Measurements from ENCODE around the gene INTS6. TPM values are rescaled to one million over a fixed set of nuclear protein-coding genes. Genes with fewer than 3 reads are reported as not detected.

INTS6 gene
- total RNA-seq, 1 donor from 2014 or later, result 49.8 TPM

DNA sequence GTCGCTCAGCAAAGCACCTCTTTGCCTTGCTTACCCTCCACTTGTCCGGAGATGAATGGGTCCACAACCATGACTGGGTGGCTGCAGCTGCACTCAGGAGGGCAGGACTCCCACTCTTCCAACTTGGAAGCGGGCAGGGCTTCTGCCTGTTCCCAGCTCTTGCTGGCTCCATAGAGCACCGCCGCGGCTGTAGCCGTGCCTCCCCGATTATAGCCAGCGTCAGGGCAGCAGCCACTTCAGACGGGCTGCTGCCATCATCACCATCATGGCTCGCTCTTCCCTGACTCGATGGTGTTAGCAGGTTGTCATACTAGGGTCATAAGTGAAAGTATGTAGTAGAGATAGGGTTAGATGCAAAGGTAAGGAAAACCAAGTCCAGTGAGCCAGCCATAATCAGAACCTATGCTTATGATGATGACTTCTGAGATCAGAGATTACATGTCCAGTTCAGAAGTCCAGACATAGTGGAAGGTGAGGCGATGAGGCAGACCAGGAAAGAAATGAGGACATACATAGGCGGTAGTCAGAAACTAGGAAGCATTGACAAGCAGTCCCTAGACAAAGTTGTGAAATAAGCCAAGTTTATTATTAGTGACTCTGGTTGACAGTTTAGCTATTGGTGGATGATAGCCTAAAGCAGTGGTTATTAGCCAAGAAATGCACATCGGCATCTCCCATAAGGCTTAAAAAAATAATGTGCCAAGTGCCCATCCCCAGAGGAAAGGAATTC is 4.4 kb upstream of the INTS6 start:
- DNase-seq (ENCODE audit: low spot score), result no peak
- intact Hi-C loops (cut with DNase I), result no loop called here
- ATAC-seq, result no peak

DNA sequence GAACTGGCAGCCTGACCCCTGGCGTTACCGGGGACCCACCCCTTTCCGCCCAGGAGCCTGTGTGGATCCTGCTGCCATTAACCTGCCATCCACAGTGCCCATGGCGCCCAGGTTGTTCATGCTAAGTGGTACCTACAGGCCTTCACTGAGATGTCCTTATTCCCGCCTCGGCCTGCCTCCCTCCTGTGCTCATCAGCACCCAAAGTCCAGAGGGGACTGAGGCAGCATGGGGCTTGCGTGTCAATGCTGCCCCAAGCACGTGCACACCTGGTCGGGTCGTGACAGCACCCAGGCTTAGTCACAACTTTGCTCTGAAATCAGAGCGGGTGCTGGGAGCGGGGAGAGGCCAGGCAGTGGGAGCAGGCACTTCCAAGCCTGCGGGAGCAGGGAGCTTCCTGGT is 3.7 kb upstream of the INTS6 start:
- no peak for DNase-seq (ENCODE audit: low spot score)
- ATAC-seq, result no peak
- intact Hi-C loops (cut with DNase I), result no loop called here

DNA sequence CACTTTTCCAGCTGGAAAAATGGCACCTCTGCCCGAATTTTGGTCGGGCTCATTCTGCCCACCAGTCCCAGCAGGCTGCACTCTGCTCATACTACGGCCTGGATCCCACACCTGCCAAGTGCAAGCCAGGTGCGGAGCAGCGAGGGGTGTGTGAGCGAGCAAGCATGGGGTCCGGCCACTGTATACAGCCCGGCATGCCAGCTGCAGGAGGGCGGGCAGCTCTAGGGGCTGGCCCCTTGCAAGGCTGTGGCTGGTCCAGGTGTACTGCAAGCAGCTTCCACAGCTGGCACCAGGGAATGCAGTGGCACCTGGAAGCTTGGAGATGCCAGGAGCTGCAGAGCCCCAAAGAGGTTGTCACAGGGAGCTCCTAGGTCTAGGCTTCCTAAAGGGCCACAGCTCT is 2.7 kb upstream of the INTS6 start:
- intact Hi-C loops (cut with DNase I), result no loop called here
- DNase-seq (ENCODE audit: low spot score) (no peak), ATAC-seq (no peak)

DNA sequence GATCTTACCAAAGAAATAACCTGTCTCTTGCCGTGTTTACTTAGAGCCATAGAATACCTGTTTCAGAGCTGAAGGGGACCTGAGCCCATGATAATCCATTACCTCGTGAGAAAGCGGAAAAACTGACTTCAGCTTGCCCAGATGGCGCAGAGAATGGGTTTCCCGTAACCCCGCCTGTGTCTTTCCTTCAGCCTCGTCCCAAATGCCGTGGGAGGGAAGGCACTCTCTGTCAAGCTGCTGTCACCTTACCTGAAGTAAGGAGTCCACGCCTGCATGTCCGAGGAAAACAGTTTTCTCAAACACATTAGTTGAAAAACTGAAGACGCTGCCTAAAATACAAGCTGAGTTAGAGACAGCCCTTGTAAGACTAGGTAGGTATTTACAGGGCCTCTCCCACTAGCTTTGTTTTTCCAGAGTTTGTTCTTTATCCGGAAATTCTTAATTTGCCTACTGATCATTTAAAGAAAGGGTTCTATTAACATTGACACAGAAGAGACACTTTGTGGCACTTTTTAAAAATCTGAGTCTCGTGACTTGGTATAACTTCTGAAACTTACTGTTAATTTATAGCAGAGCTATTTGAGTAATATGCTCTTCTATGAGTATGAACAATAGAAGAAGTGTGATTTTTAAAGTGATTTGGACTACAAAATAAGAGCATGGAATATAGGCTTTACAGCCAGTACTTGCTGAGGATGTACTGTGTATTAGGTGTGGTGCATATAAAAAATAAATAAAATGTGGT is 1.3 kb upstream of the INTS6 start:
- ATAC-seq, result no peak
- intact Hi-C loops (cut with DNase I), result loop anchor here (5.0 kb wide), 1 partner anchor 278 kb away; no protein-coding TSS in a partner anchor
- DNase-seq (ENCODE audit: low spot score), result peak; percentile 62

DNA sequence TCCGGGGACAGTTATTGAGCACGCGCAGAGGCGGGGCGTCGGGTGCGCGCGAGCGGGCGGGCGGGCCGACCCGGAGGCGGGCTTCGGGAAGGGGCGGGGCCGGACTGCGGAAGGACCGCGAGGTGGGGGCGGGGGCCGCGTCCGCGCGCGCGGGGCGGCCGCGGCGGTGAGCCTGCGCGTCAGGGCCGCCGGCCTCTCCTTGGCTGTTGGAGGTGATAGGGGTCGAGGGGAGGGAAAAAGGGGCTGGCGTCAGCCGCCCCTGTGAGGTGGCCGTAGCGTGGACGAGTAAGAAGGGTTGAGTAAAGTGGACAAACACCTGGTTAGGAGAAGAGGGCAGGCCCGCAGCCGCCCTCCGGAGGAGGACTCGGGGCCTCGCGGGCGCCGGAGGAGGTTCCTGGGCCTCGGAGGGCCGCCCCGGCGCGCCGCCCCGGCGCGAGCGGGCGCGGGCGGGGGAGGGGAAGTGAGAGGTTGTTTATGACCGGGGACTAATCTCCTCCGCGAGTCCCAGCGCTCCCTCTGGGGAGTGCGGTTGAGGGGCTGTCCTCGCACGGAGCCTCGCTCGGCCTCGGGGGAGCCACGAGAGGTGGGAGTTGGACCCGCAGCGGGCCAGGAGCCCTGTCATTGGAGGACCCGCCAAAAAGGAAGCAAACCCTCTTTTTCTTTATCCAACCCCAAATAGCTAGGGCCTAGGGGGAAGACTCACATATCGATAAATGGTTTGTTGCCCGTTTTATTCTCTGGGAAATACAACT is 547 bp upstream of the INTS6 start:
- intact Hi-C loops (cut with DNase I), result loop anchor here (5.0 kb wide), 1 partner anchor 279 kb away; no protein-coding TSS in a partner anchor
- DNase-seq (ENCODE audit: low spot score) (peak; percentile 99), ATAC-seq (peak; percentile 54)

DNA sequence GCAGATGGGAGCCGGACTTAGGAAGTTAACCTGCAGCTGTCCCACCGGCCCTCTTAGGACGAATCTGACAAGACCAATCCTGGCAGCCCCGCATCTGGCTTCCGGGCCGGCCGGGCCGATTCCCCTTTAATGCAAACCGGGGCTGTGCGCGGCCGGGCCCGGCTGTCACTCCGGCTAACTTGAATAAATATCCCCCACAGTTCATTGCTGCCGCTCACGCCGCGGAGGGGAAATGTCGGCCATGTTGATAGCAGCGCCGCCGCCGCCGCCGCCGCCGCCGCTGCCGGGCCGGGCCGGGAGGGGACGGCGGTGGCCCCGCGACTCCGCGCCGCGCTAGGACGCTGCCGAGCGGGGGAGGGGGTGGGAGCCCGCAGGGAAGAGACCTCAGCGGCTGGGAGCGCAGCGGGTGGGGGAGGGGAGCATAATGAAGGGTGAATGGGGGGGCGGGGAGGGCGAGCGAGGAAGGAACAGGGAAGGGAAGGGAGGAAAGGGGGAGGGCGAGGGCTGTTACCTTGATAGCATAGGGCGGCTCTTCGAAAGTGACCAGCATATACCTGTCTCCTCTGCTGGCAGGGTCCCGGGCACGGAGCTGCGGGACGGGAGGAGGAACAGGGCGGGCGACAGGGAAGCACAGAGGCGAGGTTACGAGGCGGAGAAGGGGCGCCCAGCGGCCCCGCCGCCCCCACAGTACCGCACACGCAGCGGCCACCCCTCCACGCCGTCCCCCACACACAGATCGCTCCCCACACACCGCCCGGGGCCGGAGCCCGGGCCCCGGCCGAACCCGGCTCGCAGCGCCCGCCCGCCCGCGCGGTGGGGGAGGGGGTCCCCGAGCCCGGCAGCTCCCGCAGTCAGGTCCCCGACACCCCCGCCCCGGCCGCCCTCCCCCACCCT is 1.1 kb downstream of the INTS6 start:
- no peak for ATAC-seq
- DNase-seq (ENCODE audit: low spot score), result peak; percentile 84
- intact Hi-C loops (cut with DNase I), result loop anchor here (5.0 kb wide), 1 partner anchor 281 kb away; no protein-coding TSS in a partner anchor

DNA sequence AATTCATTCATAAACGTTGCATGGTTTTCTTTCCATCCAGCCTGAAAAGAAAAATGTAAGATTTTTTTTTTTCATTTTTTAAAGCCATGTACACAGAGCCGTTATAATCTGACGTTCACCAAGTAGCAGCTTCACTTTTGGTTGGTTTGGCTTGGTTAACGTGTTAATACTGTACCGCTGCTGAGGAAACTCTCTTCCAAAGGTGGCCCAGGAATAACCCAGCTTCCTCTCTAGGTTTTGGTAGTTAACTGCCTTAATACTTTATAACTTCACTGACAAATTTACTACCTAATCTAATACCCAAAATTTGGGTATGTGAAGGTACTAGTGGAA is 1.7 kb downstream of the INTS6 start:
- no peak for ATAC-seq
- no peak for DNase-seq (ENCODE audit: low spot score)
- intact Hi-C loops (cut with DNase I), result loop anchor here (5.0 kb wide), 1 partner anchor 281 kb away; no protein-coding TSS in a partner anchor

DNA sequence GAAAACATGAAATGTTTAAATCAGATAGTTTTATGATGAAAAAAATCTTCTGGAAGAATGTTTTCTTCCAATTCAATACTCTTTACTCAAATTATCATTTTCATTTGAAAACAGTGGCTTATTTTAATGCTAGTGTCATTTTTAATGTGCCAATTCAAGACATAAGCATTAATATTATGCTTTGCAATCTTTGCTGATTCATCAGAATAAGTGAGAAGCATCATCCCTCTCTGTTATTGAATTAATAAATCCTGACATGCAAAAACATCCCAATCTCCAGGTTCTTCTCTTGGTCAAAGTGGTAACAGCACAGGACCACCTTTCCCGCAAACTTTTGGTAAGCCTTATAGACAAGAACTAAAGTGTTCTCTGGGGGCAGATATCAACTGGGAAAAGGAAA is 3.8 kb downstream of the INTS6 start:
- DNase-seq (ENCODE audit: low spot score) (no peak), ATAC-seq (no peak)
- intact Hi-C loops (cut with DNase I), result no loop called here

DNA sequence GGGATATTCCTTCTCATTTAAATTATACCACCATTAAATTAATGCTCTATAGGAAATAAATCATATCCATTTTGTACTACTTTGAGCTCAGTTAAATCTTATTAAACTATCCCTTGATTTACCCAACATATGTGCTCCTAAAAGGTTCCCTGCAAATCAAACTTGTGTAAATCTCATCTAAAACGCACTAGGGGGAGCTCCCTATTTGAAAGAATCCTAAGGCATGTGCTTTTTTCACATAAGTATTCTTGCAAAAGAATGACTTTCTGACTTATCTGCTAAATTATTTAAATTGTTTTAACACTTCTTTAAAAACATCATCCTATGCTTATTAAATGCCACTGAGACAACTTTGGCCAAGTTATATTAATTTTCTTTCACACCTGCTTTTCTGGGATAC is 7.9 kb downstream of the INTS6 start:
- DNase-seq (ENCODE audit: low spot score) (no peak), ATAC-seq (no peak)
- intact Hi-C loops (cut with DNase I), result no loop called here

DNA sequence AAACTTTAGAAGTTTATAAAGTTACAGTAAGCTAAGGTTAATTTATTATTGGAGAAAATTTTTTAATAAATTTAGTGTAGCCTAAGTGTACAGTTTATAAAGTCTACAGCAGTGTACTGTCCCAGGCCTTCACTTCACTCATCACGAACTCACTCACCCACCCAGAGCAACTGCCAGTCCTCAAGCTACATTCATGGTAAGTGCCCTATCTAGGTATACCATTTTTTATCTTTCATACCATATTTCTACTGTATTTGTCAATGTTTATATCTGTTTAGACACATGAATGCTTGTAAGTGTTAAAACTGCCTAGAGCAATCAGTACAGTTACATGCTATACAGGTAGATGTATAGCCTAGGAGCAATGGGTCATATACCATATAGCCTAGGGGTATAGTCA is 12.5 kb downstream of the INTS6 start:
- DNase-seq (ENCODE audit: low spot score), result no peak
- intact Hi-C loops (cut with DNase I), result no loop called here
- no peak for ATAC-seq

DNA sequence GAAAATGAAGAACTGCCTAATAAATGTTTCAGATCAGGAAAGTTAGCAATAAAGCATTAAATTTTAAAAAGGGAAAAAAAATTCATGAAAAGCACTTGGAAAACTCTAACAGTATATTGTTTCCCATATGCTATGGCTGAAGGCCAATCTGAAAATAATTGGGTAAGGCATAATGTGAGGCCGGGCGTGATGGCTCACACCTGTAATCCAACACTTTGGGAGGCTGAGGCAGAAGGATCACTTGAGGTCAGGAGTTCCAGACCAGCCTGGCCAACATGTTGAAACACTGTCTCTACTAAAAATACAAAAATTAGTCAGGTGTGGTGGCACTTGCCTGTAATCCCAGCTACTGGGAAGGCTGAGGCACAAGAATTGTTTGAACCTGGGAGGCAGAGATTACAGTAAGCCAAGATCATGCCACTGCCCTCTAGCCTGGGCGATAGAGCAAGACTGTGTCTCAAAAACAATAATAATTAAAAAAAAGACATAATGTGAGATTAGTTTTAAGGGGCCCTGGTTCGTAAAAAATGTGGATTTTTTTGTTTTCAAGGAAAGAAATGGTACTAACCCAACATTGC is 15.2 kb downstream of the INTS6 start:
- ATAC-seq (no peak), DNase-seq (ENCODE audit: low spot score) (no peak)
- intact Hi-C loops (cut with DNase I), result no loop called here

DNA sequence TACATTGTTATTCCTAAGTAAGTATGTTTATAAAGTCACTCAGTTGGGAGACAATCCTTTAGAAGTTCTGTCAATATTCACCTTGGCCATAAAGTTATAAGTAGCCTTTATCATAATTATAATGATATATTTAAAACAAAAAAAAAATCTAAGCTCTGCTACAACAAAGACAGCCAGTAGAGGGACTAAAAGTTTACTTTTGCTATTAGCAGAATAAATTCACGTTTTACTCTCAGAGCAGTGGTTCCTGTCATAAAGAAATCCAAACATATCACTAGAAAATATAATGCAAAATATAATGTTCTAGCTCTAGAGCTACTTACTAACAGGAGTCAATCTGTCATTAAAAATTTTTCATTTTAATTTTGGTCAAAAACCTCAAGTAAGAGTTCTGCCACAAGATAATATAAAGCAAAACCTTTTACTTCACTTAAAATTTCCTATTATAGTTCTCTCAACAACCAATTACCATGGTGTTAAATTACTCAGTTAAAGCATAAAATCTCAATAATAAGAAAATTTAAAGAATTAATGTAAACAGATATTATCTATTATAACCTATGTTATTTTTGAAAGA is 17.7 kb downstream of the INTS6 start:
- intact Hi-C loops (cut with DNase I), result no loop called here
- ATAC-seq (no peak), DNase-seq (ENCODE audit: low spot score) (no peak)

DNA sequence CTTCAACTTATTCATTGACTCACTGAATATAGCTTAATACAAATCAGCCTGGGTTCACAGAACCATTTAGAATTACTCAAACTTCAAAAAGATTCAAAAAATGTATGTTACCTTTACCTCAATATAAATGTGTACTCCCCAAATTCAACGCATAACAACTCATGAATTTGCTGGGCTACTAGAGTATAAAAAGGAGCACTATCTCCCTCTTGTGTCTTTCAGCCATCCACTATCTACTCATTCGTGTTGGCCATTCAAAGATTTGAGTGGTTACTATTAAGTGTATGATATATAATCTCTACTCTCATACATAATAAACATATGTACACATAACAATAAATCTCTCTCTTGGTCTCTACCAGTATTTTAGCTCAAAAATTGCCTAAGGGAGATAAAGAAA is 20.3 kb downstream of the INTS6 start:
- DNase-seq (ENCODE audit: low spot score), result no peak
- no peak for ATAC-seq
- intact Hi-C loops (cut with DNase I), result no loop called here

DNA sequence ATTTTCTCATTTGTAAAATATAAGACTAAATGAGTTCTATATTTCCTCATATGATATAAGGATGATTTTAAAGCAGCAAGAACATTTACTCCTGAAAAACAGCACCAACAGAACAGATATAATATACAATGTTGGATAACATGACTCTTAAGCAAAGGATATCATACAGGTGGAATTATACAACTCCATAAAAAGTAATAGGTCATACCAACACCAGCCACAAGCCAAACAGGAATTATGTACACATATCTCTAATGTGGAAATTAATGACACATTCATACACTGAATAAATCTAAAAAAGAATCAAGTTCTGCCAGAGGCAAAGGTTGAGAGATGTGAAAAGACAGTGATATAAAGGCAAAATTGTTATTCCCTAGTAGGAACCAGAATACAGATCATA is 25.9 kb downstream of the INTS6 start:
- ATAC-seq (no peak), DNase-seq (ENCODE audit: low spot score) (no peak)
- intact Hi-C loops (cut with DNase I), result no loop called here

DNA sequence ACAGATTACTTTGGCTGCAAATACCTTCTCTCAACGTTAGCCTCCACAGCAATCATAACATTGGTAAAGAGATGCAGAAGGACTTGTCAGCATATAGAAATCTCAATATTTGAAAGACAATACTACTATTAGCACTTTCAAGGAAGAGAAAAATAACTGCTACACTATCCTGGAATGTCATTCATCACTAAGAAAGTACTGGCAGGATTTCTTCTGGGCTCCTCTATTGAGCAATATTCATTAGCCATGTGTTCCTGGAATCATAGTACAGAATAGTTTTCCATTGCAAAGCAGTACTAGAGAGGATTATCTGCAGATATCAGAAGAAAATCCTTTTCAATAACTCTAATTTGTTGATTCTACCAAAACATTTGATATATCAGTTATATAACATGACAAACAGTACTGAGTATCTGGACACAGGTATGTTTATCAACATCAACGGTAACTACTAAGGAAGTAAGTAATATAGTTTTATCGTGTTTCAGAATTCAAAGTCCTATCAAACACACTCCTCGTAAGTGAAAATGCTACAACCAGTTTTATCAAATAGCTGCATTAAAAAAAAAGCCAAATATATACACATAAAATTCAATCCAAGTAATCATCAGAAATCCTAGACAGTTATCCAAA is 27.3 kb downstream of the INTS6 start:
- ATAC-seq, result peak; percentile 95
- DNase-seq (ENCODE audit: low spot score), result no peak
- intact Hi-C loops (cut with DNase I), result no loop called here

DNA sequence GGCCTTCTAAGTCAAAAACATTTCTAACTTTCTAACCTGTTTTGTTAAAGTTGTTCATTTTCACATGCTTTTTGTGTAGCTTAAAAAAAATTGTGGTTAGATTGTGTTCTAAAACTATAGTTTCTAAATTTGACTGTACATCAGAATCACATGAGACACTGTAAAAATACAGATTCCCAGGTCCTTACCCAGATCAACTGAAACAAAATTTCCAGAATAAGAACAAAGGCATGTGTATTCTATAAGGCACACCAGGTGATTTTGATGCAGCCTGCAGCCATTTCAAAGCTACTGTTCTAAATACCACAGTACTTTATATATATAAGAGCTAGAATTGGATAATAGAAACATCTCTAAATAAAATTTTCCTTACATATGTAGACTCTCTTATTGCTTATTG is 29.1 kb downstream of the INTS6 start:
- no peak for DNase-seq (ENCODE audit: low spot score)
- intact Hi-C loops (cut with DNase I), result no loop called here
- ATAC-seq, result no peak

DNA sequence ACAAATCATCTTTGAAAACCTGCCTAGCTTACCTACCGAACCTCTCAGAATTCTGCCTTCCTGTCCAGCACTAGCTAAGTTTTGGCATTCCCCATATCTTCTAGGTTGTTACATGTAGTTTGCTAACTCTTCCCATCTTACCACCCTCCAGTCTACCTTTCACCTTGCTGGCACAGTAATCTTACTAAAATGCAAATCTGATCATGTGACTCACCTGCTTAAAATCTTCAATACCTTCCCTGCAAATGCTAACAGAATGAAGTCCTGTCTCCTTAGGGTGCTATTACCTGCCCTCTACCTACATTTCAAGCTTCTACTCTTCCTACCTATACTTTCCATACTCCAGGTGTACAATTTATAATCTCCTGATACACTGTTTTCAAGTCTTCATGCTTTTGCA is 30.4 kb downstream of the INTS6 start:
- no peak for DNase-seq (ENCODE audit: low spot score)
- ATAC-seq, result no peak
- intact Hi-C loops (cut with DNase I), result no loop called here

Data from sciatic nerve (tissue), 2 donors.